Lung (tissue), 12 donors: ENCODE measurements around the gene ATF2. TPM values are rescaled to one million over a fixed set of nuclear protein-coding genes. Genes with fewer than 3 reads are reported as not detected.

Experiments
- ATAC-seq: fragments of 200-7000 bp; cut with Tn5 transposase; one replicate; pipeline ENCODE4 v1.9.1; 2020; ENCODE audit warnings: moderate number of reproducible peaks; ENCODE audit not compliant: insufficient read depth, low FRiP score
- DNase-seq, 3 donors: peaks; one replicate each; pipeline ENCODE4 v3.0.0-alpha.2; 2013 to 2017
- H3K27ac ChIP-seq, 2 donors: one replicate each; pipeline ENCODE4 v1.5.1; 2013; ENCODE audit warnings: mild to moderate bottlenecking in 2 of 2, moderate library complexity in 2 of 2, control low read depth in 1 of 2, inconsistent platforms in 1 of 2, low read depth in 1 of 2, low read length in 1 of 2
- H3K27me3 ChIP-seq, 3 donors: one replicate each; pipeline ENCODE4 v1.5.1; 2013; ENCODE audit warnings: low read length in 2 of 3; ENCODE audit not compliant: control insufficient read depth in 3 of 3, insufficient read depth in 3 of 3
- H3K36me3 ChIP-seq, 4 donors: one replicate each; pipeline ENCODE4 v1.5.1; 2013; ENCODE audit warnings: low read length in 4 of 4, mild to moderate bottlenecking in 1 of 4, moderate library complexity in 1 of 4; ENCODE audit not compliant: control insufficient read depth in 4 of 4, insufficient read depth in 4 of 4
- H3K4me1 ChIP-seq, 5 donors: one replicate each; pipeline ENCODE4 v1.5.1; 2013; ENCODE audit warnings: low read length in 5 of 5, mild to moderate bottlenecking in 2 of 5, moderate library complexity in 1 of 5; ENCODE audit not compliant: control insufficient read depth in 5 of 5, insufficient read depth in 5 of 5
- H3K4me3 ChIP-seq: one replicate; pipeline ENCODE4 v1.5.1; 2013; ENCODE audit warnings: mild to moderate bottlenecking, control low read depth, moderate library complexity
- H3K9ac ChIP-seq, 2 donors: one replicate each; pipeline ENCODE4 v1.5.1; 2013; ENCODE audit warnings: low read length in 2 of 2, control low read depth in 1 of 2; ENCODE audit not compliant: insufficient read depth in 1 of 2
- H3K9me3 ChIP-seq, 4 donors: one replicate each; pipeline ENCODE4 v1.5.1; 2013; ENCODE audit warnings: low read length in 3 of 4, mild to moderate bottlenecking in 1 of 4, moderate library complexity in 1 of 4; ENCODE audit not compliant: control insufficient read depth in 4 of 4, insufficient read depth in 3 of 4
- WGBS, 2 donors: extraction: QIAGEN DNeasy Blood & Tissue Kit; methylation state at CpG; one replicate each; pipeline ENCODE4 v1.1.7; 2013; 5-methylcytosine and 5-hydroxymethylcytosine counted together
- polyA plus RNA-seq, 2 donors: library from polyadenylated mRNA; stranded (reverse); fragments of 200-250 nt; gene quantifications; one replicate each; pipeline ENCODE4 v1.2.1, GENCODE V29; 2013
- total RNA-seq, 2 donors: library from RNA; depleted of rRNA in 1 of 2; stranded (reverse); fragments of >200 nt in 1 of 2; gene quantifications; one replicate each; pipeline ENCODE4 v1.2.1, GENCODE V29; 2014 to 2021
- TF ChIP-seq, protein P1 (sequence below): IDR thresholded peaks from 2 replicates; pipeline ENCODE4 v1.5.1; 2012; ENCODE audit warnings: mild to moderate bottlenecking; ENCODE audit errors: control extremely low read depth, extremely low read depth
- donor health status: control.
- donor health status: control.
- donor health status: Bipolar disorder and iron deficiency.
- donor health status: healthy.
- donor health status: DM: yes; HTN: yes; CAD: no.

The ATF2 gene
- total and polyA plus RNA-seq, 4 donors = 16.3 to 92.7 (median 30.2) TPM

DNA sequence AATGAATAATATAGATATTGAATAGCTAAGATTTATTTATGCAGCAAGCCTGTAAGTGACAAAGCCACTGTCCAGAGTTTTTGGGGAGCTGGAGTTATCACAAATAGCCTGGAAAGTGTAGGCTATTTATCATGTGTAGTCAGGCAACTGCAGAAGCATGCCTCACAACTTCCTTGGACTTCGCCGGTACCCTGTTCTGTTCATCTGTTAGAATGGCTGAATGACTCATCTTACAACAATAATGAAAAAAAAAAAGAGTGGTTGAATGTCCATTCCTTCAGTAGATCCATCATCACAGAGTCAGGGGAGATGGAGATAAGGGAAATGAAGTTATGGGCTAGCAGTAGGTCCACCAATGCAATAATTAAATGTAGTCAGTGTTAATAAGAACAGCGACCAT is 37.5 kb upstream of the ATF2 start:
- H3K9ac ChIP-seq = no peak overlapping the region
- no peak for ATAC-seq
- 83 to 90% methylated on average over 3 of the region's 3 CpGs for WGBS, 2 donors

DNA sequence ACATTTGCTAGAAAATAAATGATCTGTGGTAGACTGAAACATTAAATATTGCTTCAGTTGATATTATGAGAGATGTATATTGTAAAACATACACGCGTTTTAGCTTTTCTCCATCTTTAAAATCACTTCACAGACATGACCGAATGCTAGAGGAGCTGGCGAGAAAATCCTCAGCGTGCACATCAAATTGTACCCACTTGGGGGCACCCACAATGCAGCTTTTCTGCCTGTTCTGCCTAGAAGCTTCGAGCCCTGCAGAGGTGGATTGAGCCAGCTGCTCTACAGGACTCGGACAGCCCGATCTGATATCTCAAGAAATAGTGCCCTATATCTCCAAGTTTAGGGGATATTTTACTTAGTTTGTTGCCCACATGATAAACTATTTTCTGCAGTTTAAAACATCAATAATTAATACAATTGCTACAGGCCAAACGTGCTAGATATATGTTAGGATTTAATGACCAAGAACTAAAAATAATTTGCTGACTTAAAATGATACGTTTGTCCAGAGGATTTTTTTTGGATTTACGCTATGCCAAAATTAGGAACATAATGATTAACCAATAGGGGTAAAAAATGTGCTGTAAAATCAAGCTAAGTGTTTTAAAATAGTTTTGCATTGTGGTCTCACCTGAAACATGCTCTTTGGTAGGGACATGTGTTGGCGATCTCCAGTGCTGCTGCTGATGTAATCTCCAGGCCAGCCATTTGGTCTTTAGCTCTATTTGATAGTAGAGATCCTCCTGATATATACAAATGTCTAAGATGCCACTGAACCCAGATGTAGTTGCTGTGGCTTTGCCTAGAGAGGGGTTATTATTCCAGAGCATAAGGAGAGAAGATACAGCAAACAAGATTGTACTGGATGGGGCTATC is 35.9 kb upstream of the ATF2 start:
- H3K4me3 ChIP-seq = no peak overlapping the region
- H3K9me3 ChIP-seq = peaks cover 0 to 2% (median 0%) of the 10 kb centered on the region in 4 donors
- no peak overlapping the region for H3K27ac ChIP-seq
- no peaks in the 10 kb centered on the region for H3K36me3 ChIP-seq
- peaks cover 0 to 3% (median 0%) of the 10 kb centered on the region in 5 donors for H3K4me1 ChIP-seq
- TF ChIP-seq, protein P1, sequence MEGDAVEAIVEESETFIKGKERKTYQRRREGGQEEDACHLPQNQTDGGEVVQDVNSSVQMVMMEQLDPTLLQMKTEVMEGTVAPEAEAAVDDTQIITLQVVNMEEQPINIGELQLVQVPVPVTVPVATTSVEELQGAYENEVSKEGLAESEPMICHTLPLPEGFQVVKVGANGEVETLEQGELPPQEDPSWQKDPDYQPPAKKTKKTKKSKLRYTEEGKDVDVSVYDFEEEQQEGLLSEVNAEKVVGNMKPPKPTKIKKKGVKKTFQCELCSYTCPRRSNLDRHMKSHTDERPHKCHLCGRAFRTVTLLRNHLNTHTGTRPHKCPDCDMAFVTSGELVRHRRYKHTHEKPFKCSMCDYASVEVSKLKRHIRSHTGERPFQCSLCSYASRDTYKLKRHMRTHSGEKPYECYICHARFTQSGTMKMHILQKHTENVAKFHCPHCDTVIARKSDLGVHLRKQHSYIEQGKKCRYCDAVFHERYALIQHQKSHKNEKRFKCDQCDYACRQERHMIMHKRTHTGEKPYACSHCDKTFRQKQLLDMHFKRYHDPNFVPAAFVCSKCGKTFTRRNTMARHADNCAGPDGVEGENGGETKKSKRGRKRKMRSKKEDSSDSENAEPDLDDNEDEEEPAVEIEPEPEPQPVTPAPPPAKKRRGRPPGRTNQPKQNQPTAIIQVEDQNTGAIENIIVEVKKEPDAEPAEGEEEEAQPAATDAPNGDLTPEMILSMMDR = peak; percentile 28
- H3K9ac ChIP-seq = no peak overlapping the region
- peak; percentile 58 for ATAC-seq
- H3K27me3 ChIP-seq = peaks cover 0 to 13% (median 7%) of the 10 kb centered on the region in 3 donors
- WGBS, 2 donors = 37 to 39% methylated on average over 12 of the region's 12 CpGs
- peak; percentile 67 to 77 (median 73) for DNase-seq

More for the DNA sequence above, 37.5 kb upstream of the ATF2 start:
- H3K27ac ChIP-seq = no peak overlapping the region
- peaks cover 0 to 3% (median 0%) of the 10 kb centered on the region in 5 donors for H3K4me1 ChIP-seq
- DNase-seq = no peak
- no peak overlapping the region for H3K4me3 ChIP-seq
- H3K9me3 ChIP-seq = no peaks in the 10 kb centered on the region
- H3K27me3 ChIP-seq = peaks cover 0 to 13% (median 5%) of the 10 kb centered on the region in 3 donors
- TF ChIP-seq, protein P1 = no peak
- H3K36me3 ChIP-seq = no peaks in the 10 kb centered on the region

DNA sequence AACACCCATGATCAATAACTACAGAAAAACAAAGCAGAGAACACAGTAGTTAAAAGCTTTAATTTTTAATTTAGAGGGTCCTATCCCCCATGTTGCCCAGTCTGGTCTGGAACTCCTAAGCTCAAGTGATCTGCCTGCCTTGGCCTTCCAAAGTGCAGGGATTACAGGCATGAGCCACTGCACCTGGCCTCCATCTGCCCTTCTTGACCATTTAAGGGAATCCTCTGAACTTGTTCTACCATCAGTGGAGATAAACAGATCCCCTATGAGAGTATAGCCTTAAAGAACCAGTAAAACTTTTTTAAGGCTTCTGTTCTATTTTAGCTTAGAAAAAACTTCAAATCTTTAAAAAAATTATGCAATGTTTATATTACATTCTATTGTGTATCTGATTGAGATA is 27.0 kb upstream of the ATF2 start:
- Histone ChIP-seq H3K9me3 (peaks cover 0 to 2% (median 0%) of the 10 kb centered on the region in 4 donors), H3K27me3 (no peaks in the 10 kb centered on the region), H3K27ac (no peak overlapping the region), H3K4me3 (no peak overlapping the region), H3K36me3 (no peaks in the 10 kb centered on the region), H3K4me1 (no peaks in the 10 kb centered on the region), H3K9ac (no peak overlapping the region)
- DNase-seq = no peak
- TF ChIP-seq, protein P1 = no peak
- ATAC-seq = no peak
